HG02588 (cell line): Measurements from ENCODE around the gene ZMYM2.

Source experiments
- ATAC-seq: cut with Tn5 transposase; IDR thresholded peaks from one replicate; pipeline ENCODE4 v1.9.1; 2021; ENCODE audit warnings: mild to moderate bottlenecking, moderate library complexity; ENCODE audit not compliant: unreplicated experiment

Gene ZMYM2

GRCh38 chr13:20131057-20131832, 172.7 kb downstream of the ZMYM2 start:
- no peak for ATAC-seq

- ATAC-seq: no peak
Measured at GRCh38 chr13:20132052-20132634, 173.6 kb downstream of the ZMYM2 start.

- ATAC-seq: no peak
Measured at GRCh38 chr13:20134732-20135131, 176.2 kb downstream of the ZMYM2 start.

- ATAC-seq: peak; percentile 51
Measured at GRCh38 chr13:20136781-20137703, 178.5 kb downstream of the ZMYM2 start.

- ATAC-seq: no peak
Measured at GRCh38 chr13:20137875-20138274, 179.3 kb downstream of the ZMYM2 start.

GRCh38 chr13:20140487-20140886, 182.0 kb downstream of the ZMYM2 start:
- ATAC-seq: no peak
